Fibroblast of the aortic adventitia (primary cell): ENCODE data around the gene MROH2B. TPM values are rescaled to one million over a fixed set of nuclear protein-coding genes. Genes with fewer than 3 reads are reported as not detected.
A peak's percentile ranks its signal among the peaks of the same experiment; 100 is the strongest.

Source experiments
- DNase-seq: peaks from one replicate; pipeline ENCODE4 v3.0.0-alpha.2; 2010; ENCODE audit warnings: low read depth
- H3K4me3 ChIP-seq: 2 replicates; pipeline ENCODE4 v1.5.1; 2011; ENCODE audit warnings: low read depth, mild to moderate bottlenecking, control low read depth, low read length, moderate library complexity
- total RNA-seq: library from RNA; depleted of rRNA; stranded (reverse); fragments of >200 nt; gene quantifications from 2 replicates; pipeline ENCODE4 v1.2.3, GENCODE V29; 2012; ENCODE audit warnings: low replicate concordance
- TF ChIP-seq, protein P1 (sequence below): IDR thresholded peaks from 2 replicates; pipeline ENCODE4 v1.5.1; 2011; ENCODE audit warnings: mild to moderate bottlenecking, low read length, control low read depth, inconsistent platforms; ENCODE audit not compliant: insufficient read depth

Gene MROH2B
- total RNA-seq, 1 donor, result not detected

DNA sequence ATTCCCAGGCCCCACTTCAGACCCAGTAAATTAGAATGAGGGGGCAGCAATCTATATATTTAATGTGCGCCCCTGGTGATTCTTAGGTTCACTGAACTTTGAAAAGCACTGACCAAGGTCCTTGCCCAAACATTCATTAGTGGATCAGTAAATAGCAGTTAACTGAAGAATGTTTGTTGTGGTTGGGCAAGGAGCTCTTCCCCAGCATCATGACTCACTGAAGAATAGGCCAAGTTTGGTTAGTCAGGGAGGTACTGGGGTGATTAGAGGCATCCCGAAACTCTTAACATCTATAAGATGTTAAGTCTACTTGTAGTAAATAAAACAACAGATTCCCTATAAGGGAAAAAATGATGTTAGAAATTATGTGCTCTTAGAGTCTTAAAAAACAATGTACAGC, 833 bp upstream of the MROH2B start:
- H3K4me3 ChIP-seq, result no peak overlapping the region
- TF ChIP-seq, protein P1, sequence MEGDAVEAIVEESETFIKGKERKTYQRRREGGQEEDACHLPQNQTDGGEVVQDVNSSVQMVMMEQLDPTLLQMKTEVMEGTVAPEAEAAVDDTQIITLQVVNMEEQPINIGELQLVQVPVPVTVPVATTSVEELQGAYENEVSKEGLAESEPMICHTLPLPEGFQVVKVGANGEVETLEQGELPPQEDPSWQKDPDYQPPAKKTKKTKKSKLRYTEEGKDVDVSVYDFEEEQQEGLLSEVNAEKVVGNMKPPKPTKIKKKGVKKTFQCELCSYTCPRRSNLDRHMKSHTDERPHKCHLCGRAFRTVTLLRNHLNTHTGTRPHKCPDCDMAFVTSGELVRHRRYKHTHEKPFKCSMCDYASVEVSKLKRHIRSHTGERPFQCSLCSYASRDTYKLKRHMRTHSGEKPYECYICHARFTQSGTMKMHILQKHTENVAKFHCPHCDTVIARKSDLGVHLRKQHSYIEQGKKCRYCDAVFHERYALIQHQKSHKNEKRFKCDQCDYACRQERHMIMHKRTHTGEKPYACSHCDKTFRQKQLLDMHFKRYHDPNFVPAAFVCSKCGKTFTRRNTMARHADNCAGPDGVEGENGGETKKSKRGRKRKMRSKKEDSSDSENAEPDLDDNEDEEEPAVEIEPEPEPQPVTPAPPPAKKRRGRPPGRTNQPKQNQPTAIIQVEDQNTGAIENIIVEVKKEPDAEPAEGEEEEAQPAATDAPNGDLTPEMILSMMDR, result no peak
- peak; percentile 63 for DNase-seq

DNA sequence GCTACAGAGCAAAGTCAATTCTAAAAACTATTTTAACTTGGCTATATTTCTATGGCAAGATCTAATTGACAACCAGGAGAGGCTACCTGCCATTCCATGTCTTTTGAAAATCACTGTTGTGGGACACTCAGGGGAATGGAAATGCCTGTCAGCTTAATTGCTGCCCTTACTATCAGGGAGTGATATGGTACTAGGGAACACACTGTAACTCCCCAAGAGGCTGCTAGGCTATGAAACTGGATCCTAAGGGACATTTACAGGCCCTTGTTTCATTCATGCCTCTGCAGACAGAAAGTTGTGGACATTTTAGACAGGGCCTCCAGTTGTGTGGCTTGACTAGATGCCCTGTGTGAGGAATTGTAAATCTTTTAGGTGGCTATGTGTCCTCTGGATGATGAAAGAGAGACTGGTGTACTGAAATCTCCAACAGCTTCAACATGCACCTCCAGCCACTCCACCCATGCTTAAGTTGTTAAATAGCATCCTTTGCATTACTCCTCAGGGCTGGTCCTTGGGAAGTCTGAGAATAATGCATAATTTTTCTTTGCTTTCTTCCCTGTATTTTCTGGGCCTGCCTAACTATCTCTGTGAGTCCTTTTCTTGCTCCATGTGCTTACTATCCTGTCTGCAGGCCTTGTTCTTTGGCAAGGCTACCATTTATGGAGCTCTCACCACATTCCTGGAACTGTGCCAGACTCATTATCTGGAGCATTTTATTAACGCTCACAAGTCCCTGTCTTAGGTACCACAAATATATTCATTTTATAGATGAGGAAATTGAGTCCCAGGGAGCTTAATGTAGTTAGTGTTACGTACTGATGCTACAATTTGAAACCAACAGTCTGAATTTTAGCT, 3.2 kb downstream of the MROH2B start:
- peak; percentile 30 for DNase-seq
- TF ChIP-seq, protein P1, result no peak
- no peak overlapping the region for H3K4me3 ChIP-seq

DNA sequence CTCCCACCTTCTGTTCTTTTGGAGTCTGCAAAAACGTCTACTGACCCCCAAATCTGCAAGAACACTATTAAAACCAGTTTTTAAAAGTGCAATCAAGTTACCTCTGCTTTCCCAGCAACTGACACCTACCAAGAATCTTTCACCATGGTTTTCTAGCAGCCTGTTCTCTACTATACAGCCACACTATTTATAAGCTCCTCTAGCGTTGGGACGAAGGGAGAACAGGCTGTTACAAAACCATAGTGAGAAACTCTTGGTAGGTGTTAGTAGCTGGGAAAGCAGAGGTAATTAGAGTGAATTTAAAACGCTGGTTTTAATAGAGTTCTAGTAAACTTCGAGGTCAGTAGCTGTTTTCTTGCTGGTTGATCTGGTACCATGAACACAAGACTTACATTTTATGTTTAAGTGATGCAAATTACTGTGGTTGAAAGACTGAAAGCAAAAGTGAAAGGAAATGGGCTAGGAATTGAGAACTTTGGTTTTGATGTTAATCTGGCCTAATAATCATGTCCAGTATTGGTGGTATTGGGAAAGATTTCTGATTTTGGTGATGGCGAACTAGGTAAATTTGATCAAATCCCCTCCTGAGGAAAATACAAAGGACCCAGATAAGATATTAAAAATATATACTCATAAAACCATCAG, 5.3 kb downstream of the MROH2B start:
- TF ChIP-seq, protein P1, result no peak

DNA sequence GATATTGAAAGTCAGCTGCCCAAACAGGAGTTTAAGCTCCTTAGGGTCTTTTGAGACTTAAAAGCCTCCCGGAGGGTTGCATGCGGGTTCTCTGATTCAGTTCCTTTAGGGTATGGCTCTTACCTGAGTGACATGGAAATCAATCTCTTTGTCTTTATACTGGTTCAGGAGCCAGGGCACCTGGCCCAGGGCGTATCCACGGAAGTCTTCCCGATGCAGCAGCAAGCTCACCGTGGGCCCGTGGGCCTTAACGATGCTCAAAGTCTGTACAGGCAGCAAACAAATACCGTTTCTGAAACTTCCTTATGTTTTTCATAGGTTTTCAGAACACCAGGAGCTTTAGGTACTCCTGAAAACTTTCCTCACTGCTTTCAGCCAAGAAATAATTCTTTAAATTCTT, 13.2 kb downstream of the MROH2B start:
- TF ChIP-seq, protein P1, result no peak
- no peak for DNase-seq
- H3K4me3 ChIP-seq, result no peak overlapping the region

More for the DNA sequence above, 5.3 kb downstream of the MROH2B start:
- no peak overlapping the region for H3K4me3 ChIP-seq
- DNase-seq, result no peak

DNA sequence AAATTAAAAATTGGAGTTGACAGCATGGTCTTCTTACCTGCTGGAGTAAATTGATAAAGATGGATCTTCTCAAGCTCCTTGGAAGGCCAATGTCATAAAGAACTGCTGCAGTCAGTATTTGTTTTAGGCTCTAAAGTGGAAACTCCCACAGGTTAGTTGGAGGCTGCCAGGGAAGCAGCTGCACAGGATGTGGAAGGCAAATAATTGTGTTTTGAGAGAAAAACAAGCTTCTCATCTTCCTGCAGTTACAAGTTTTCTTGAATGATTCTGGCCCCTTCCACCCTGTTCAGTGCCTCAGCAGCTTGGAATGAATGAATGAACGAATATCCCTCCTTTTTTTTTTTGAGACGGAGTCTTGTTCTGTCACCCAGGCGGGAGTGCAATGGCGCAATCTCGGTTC, 13.9 kb downstream of the MROH2B start:
- TF ChIP-seq, protein P1, result no peak
- no peak overlapping the region for H3K4me3 ChIP-seq
- no peak for DNase-seq

DNA sequence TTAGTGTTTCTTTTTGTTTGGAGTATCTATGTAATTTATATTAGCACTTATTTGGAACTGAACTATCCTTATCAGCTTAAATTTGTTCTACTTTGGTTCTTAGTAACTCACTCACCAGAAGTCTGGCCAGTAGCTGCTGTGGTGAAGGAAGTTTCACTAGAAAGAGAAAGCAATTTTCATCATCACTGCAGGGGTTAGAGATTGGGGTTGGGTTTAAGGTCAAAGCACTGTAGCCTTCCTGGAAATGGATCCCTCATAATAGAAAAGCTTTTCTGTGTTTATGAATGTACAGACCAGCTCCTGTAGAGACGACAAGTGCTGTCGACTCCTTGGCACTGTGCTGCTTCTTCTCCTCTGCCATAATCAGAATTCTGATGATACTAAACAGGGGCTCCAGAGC, 22.2 kb downstream of the MROH2B start:
- TF ChIP-seq, protein P1, result no peak
- H3K4me3 ChIP-seq, result no peak overlapping the region
- peak; percentile 6 for DNase-seq
